H1 (cell line): ENCODE results near the gene TMPRSS9. TPM values are rescaled to one million over a fixed set of nuclear protein-coding genes. Genes with fewer than 3 reads are reported as not detected.

Experiments
- KDM4A ChIP-seq: IDR thresholded peaks from one replicate; pipeline ENCODE4 v1.7.1; 2012; ENCODE audit warnings: low read depth, mild to moderate bottlenecking, moderate library complexity, low read length, inconsistent platforms; ENCODE audit not compliant: severe bottlenecking
- POU5F1 ChIP-seq: IDR thresholded peaks from 2 replicates; pipeline ENCODE4 v1.6.1; 2011; ENCODE audit warnings: low read depth, mild to moderate bottlenecking, low read length, moderate library complexity
- polyA plus RNA-seq, 7 experiments: library from polyadenylated mRNA; depleted of rRNA in 3 of 7; stranded (reverse) in 5 of 7; unstranded in 2 of 7; fragments of >200 nt in 5 of 7; fragments of 200-250 nt in 2 of 7; gene quantifications; 1 replicate in 5 of 7; 2 replicates in 1 of 7; 4 replicates in 1 of 7; pipeline versions ENCODE4 v1.2.1 to v1.2.3, GENCODE V29; 2011 to 2013; ENCODE audit warnings: missing spikeins in 2 of 7, mixed read lengths in 2 of 7
- total RNA-seq: library from RNA; stranded (reverse); fragmentation: NEBNext Ultra II Directional; extraction: Animal tissue kit (Norgen Biotek cat#: 25700); gene quantifications from 2 replicates; pipeline ENCODE4 v1.2.1, GENCODE V29; 2021
- TF ChIP-seq, protein P1 (sequence below): fragments of 300-600 bp; sonication (generic); IDR thresholded peaks from 2 replicates; pipeline ENCODE4 v1.7.1; 2012; ENCODE audit warnings: low read length, moderate library complexity, mild to moderate bottlenecking, inconsistent platforms; ENCODE audit not compliant: insufficient replicate concordance

TMPRSS9 gene
- total and polyA plus RNA-seq, 2 of the 8 experiments (the other 6 are each of a cell fraction or from before 2014, with no cell fraction given), result 0.15 to 0.19 TPM

DNA sequence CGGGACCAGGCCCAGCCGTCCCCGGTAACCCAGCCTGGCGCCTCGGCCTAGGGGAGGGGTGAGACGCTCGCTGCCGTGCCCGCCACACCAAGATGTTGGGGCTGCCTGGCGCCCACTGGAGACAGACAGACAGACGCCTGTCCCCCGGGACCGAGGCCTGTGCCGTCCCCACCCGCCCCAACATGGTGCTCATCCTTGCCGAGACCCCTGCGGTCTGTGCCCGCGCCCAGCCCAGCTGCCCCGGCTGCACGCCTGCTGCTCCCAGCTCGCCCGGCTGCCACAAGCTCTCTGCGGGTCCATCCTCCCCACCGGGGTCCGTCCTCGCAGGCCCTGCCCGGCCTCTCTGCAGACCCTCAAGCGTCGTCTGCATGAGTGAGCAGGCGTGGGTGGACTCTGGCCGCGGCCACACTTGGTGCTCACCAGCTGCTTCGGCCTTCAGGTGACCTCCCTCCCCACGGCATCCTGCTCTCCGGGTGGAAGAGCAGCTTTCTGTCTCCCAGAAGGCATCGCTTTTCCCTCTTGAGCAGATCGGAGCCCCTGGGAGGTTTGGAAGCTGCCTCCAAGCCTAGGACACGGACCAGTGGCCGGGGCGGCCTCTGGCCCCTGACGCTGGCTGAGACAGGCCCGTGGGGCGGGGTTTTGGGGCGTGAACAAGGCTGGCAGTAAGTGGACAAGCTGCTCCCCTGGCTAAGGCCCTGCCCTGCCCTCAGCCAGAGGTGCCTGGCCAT is 6.7 kb upstream of the TMPRSS9 start (continued):
- TF ChIP-seq, protein P1, sequence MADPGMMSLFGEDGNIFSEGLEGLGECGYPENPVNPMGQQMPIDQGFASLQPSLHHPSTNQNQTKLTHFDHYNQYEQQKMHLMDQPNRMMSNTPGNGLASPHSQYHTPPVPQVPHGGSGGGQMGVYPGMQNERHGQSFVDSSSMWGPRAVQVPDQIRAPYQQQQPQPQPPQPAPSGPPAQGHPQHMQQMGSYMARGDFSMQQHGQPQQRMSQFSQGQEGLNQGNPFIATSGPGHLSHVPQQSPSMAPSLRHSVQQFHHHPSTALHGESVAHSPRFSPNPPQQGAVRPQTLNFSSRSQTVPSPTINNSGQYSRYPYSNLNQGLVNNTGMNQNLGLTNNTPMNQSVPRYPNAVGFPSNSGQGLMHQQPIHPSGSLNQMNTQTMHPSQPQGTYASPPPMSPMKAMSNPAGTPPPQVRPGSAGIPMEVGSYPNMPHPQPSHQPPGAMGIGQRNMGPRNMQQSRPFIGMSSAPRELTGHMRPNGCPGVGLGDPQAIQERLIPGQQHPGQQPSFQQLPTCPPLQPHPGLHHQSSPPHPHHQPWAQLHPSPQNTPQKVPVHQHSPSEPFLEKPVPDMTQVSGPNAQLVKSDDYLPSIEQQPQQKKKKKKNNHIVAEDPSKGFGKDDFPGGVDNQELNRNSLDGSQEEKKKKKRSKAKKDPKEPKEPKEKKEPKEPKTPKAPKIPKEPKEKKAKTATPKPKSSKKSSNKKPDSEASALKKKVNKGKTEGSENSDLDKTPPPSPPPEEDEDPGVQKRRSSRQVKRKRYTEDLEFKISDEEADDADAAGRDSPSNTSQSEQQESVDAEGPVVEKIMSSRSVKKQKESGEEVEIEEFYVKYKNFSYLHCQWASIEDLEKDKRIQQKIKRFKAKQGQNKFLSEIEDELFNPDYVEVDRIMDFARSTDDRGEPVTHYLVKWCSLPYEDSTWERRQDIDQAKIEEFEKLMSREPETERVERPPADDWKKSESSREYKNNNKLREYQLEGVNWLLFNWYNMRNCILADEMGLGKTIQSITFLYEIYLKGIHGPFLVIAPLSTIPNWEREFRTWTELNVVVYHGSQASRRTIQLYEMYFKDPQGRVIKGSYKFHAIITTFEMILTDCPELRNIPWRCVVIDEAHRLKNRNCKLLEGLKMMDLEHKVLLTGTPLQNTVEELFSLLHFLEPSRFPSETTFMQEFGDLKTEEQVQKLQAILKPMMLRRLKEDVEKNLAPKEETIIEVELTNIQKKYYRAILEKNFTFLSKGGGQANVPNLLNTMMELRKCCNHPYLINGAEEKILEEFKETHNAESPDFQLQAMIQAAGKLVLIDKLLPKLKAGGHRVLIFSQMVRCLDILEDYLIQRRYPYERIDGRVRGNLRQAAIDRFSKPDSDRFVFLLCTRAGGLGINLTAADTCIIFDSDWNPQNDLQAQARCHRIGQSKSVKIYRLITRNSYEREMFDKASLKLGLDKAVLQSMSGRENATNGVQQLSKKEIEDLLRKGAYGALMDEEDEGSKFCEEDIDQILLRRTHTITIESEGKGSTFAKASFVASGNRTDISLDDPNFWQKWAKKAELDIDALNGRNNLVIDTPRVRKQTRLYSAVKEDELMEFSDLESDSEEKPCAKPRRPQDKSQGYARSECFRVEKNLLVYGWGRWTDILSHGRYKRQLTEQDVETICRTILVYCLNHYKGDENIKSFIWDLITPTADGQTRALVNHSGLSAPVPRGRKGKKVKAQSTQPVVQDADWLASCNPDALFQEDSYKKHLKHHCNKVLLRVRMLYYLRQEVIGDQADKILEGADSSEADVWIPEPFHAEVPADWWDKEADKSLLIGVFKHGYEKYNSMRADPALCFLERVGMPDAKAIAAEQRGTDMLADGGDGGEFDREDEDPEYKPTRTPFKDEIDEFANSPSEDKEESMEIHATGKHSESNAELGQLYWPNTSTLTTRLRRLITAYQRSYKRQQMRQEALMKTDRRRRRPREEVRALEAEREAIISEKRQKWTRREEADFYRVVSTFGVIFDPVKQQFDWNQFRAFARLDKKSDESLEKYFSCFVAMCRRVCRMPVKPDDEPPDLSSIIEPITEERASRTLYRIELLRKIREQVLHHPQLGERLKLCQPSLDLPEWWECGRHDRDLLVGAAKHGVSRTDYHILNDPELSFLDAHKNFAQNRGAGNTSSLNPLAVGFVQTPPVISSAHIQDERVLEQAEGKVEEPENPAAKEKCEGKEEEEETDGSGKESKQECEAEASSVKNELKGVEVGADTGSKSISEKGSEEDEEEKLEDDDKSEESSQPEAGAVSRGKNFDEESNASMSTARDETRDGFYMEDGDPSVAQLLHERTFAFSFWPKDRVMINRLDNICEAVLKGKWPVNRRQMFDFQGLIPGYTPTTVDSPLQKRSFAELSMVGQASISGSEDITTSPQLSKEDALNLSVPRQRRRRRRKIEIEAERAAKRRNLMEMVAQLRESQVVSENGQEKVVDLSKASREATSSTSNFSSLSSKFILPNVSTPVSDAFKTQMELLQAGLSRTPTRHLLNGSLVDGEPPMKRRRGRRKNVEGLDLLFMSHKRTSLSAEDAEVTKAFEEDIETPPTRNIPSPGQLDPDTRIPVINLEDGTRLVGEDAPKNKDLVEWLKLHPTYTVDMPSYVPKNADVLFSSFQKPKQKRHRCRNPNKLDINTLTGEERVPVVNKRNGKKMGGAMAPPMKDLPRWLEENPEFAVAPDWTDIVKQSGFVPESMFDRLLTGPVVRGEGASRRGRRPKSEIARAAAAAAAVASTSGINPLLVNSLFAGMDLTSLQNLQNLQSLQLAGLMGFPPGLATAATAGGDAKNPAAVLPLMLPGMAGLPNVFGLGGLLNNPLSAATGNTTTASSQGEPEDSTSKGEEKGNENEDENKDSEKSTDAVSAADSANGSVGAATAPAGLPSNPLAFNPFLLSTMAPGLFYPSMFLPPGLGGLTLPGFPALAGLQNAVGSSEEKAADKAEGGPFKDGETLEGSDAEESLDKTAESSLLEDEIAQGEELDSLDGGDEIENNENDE, result no peak
- TF ChIP-seq KDM4A (no peak), POU5F1 (no peak)
